HG02623 (cell line): ENCODE measurements around the gene TMEM245.
A peak's percentile ranks its signal among the peaks of the same experiment; 100 is the strongest.
"Not testable (repeated sequence)": the region's sequence is repeated elsewhere in the genome, so short reads cannot be mapped to it uniquely, and the experiment has no call there.

Source experiments
- ATAC-seq: cut with Tn5 transposase; IDR thresholded peaks from one replicate; pipeline ENCODE4 v1.9.1; 2021; ENCODE audit warnings: moderate library complexity; ENCODE audit not compliant: unreplicated experiment

Gene TMEM245

DNA sequence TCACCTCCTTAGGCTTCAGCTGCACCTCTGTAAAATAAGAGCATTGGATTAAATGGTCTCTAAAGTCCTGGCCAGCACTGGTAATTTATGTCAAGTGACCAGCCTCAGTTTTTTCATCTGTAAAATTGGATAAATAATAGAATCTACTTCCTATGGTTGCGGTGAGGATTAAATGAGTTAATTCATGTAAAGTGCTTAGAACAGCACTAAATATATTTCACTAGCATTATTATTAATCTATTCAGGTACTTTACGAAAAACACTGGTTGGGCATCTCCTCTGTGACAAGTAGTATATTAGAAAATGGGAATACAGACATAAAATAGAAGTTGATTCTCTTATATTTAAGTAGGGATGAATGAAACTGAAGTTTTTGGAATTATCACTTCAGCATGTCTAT, 13.8 kb upstream of the TMEM245 start:
- ATAC-seq, result no peak

GRCh38 chr9:109132567-109133021, 12.8 kb upstream of the TMEM245 start:
- ATAC-seq, result no peak

GRCh38 chr9:109129470-109130197, 9.9 kb upstream of the TMEM245 start:
- no peak for ATAC-seq

GRCh38 chr9:109126671-109127070, 6.9 kb upstream of the TMEM245 start:
- not testable (repeated sequence) for ATAC-seq

GRCh38 chr9:109124121-109124520, 4.4 kb upstream of the TMEM245 start:
- ATAC-seq, result no peak

DNA sequence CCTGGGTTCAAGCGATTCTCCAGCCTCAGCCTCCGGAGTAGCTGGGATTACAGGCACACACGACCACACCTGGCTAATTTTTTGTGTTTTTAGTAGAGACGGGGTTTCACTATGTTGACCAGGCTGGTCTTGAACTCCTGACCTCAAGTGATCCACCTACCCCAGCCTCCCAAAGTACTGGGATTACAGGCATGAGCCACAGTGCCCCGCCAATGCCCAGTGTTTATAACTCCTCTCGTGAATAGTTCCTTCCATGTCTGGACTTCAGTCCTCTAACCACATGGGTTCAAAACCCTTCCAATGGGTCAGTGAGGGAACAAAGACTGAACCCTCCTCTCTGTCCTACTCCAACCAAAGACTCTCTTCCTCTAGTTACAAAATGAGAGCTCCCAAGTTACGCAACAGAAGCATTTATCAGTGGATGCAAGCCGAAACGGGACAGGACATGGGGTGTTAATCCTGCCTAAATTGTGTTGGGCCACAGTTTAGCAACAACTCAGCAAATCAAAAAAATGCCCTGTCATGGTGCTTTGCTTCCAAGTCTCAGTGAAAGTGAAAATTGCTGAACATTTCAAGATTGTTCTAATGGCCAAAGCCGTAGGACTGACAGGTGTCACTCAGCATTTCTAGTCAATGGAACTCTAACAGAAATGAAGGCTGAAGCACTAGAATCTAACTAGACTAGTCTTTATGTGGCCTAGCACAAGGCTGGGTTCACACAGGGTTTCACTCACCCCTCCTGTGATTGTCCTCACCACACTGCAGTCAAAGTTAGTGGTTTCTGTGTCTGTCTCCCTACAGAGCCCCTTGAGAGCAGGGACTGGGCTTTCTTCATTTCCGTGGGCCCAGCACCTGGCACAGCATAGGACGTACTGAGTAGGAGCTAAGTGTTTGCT, 3.2 kb upstream of the TMEM245 start:
- peak; percentile 20 for ATAC-seq

- no peak for ATAC-seq
Measured at GRCh38 chr9:109121232-109121796, 1.6 kb upstream of the TMEM245 start.

DNA sequence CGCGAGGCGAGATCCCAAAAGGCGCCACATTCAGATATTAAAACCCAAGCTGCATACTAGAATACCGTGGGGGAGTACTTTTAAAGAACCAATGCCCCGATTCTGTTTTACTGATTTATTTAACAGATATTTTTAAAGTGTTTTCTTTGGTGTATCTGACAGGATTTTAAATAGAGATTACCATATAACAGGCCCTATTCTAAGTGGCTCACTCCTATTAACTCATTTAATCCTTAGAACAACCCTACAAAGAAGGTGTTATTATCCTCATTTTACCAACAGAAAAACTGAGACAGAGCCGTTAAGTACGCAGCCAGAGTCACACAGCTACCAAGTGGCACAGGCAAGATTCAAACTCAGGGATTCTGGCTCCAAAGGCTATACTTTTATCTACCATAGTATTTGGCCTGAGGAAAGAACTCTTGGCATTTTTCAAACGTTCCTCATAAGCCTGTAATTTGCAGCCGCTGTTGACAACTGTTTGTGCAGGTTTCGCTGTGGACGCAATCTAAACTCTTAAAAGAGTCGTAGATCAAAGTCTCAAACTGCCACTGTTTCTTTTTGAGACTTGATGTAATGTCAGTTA, 550 bp upstream of the TMEM245 start:
- ATAC-seq, result no peak

DNA sequence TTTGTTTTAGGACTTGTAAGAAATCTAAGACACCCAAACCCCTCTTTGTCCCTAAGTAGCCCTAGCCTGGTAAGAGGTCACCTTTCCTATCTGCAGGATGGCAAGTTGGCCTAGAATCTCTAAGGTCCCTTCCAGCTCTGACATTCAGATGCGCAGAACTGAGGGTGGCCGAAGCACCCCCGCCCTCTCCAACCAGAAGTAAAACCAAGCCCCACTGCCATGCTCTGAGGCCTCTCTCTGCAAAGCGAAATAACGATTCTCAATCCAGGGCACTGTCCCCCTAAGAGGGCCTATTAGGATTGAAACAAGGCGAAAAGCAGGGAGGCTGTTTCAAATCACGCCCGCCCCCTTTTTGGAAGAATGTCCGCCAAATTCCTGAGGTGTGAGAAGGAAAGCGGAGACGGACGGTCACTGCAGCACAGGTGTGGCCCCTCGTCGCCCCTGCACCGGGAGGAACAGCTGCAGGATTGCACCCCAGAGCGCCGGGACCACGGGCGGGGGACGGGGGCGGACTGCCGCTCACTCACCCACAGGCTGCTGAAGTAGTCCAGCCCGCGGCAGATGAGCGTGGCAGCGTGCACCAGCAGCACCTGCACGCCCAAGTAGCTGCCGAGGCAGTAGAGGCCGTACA, 824 bp downstream of the TMEM245 start:
- ATAC-seq, result no peak

DNA sequence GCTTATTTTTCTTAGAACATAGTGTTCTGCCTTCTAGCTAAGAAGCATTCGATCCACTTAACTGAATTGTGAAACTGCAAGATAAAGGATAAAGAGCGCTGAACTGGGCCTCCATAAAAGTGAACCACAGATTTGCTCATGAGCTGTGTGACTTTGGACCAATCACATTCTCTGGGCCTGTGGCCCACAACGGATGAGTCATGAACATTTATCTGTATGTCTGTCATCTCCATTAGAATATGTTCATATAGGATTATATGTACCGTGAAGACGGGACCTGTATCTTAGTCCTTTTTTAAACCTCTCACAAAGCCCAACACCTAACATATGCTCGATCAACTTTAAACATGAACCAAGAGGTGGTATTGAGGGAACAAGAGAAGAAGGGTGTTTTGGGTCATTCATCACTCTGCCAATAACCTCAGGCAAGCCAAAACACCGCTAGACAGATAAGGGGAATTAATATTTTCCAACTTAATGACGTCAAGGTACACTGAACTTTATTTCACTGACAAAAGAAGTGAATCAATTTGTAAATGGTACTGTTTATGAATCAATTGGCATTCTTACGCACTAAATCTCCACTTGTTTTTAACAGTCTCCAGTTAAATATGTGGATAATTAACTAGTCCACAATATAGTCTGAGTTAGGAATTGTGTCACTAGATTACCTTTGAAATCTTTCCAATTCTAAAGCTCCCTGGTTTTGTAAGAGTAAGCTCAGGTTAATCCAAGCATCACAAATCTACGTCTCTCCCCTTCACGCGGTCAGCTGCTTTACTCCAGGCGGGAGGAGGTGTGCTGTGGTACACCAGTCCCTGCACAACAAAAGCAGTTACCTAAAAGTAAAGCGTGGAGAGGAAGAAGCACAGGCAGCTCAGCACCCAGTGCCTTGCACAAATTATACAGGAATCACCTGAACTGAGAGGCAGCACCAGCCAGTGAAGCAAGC, 1.6 kb downstream of the TMEM245 start:
- ATAC-seq, result no peak

- ATAC-seq, result no peak
Measured at GRCh38 chr9:109115931-109116526, 3.7 kb downstream of the TMEM245 start.

GRCh38 chr9:109114670-109115069, 5.1 kb downstream of the TMEM245 start:
- ATAC-seq, result no peak

GRCh38 chr9:109113892-109114609, 5.7 kb downstream of the TMEM245 start:
- no peak for ATAC-seq

DNA sequence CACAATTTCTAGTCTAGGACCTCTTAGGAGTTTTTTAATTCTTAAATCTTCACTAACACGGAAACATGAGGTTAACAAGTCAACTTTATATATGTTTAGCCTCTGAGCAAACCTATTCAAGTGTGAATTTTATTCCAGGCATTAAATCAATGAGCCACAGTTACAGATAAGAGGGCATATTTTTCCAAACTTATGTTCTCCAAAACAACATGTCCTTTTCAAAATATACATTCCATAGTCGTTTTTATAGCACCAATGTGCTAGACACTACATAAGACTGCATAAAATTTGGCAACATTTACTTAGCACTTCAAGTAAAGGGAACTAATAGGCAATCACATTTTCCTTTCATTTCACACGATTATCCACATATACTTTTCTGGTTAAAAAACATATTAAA, 6.5 kb downstream of the TMEM245 start:
- ATAC-seq, result no peak

- ATAC-seq, result peak; percentile 76
Measured at GRCh38 chr9:109110329-109111021, 9.3 kb downstream of the TMEM245 start.

DNA sequence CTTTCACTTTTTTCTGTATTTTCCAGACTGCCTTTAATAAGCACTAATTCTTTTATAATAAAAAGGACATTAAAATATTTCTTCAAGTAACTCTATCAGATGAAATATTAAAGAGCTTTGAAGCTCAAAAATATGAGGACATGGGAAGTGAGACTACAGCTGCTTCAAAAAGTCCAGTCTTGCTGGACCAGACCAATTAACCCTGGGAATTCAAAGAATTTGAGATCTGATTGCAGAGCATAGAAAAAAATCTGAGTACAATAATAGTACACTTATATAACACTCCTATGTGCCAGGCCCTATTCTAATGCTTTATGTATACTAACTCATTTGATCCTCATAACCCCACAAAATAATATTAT, 9.8 kb downstream of the TMEM245 start:
- ATAC-seq, result no peak

GRCh38 chr9:109108318-109108717, 11.4 kb downstream of the TMEM245 start:
- no peak for ATAC-seq
